ENCODE results near the gene CLCN2.
A peak's percentile ranks its signal among the peaks of the same experiment; 100 is the strongest.

CLCN2 gene

GRCh38 chr3:184361532-184361931, at the start of gene CLCN2, which contains the start of gene POLR2H:
CLCN2 (minus strand) TSS chr3:184361605; CDS start chr3:184361479, 126 bp downstream.
POLR2H (plus strand) TSS chr3:184361710; CDS start chr3:184363493, 1,783 bp downstream.
- no peak for DNase-seq

GRCh38 chr3:184409946-184410500, 48.6 kb upstream of the CLCN2 start:
- DNase-seq: no peak

- no peak for DNase-seq
These were observed 48.0 kb upstream of the CLCN2 start for GRCh38 chr3:184409331-184409926.

- no peak for DNase-seq
These were observed 43.9 kb upstream of the CLCN2 start for GRCh38 chr3:184405075-184406030.

- no peak for DNase-seq
These were observed 38.0 kb upstream of the CLCN2 start for GRCh38 chr3:184399410-184399809.

- DNase-seq: peak; percentile 4
These were observed 33.9 kb upstream of the CLCN2 start for GRCh38 chr3:184395320-184395660.

GRCh38 chr3:184391266-184391665, 29.9 kb upstream of the CLCN2 start:
- no peak for DNase-seq

- no peak for DNase-seq
These were observed 28.6 kb upstream of the CLCN2 start for GRCh38 chr3:184389935-184390528.

GRCh38 chr3:184389384-184389783, 28.0 kb upstream of the CLCN2 start:
- DNase-seq: no peak

- DNase-seq: no peak
These were observed 27.5 kb upstream of the CLCN2 start for GRCh38 chr3:184388936-184389230.

GRCh38 chr3:184388164-184388935, 26.9 kb upstream of the CLCN2 start:
- DNase-seq: no peak

- no peak for DNase-seq
These were observed 25.8 kb upstream of the CLCN2 start for GRCh38 chr3:184387174-184387714.

GRCh38 chr3:184386047-184386806, 24.8 kb upstream of the CLCN2 start:
- DNase-seq: no peak

- no peak for DNase-seq
These were observed 23.5 kb upstream of the CLCN2 start for GRCh38 chr3:184384856-184385422.

- no peak for DNase-seq
These were observed 22.9 kb upstream of the CLCN2 start for GRCh38 chr3:184384342-184384741.

GRCh38 chr3:184383033-184383740, 21.8 kb upstream of the CLCN2 start:
- DNase-seq: no peak

GRCh38 chr3:184382326-184383032, 21.1 kb upstream of the CLCN2 start:
- DNase-seq: no peak

GRCh38 chr3:184381261-184382224, 20.1 kb upstream of the CLCN2 start:
- DNase-seq: no peak
